RWPE1 (cell line): ENCODE data around the gene TMEM150B.

Experiments
- CTCF ChIA-PET: fragments of 350-600 bp; sonication (Branson Sonifier 250); formaldehyde crosslinking; extraction: SDS; loops from one replicate; lab custom pipeline; 2021; lab: Yijun Ruan, JAX
- POLR2A ChIA-PET: fragments of 400-600 bp; formaldehyde crosslinking; extraction: SDS; loops from one replicate; lab custom pipeline; 2020; ENCODE audit warnings: antibody characterized with exemption; ENCODE audit not compliant: low non-redundant PET; lab: Yijun Ruan, JAX
- DNase-seq: peaks from one replicate; pipeline ENCODE4 v3.0.0; 2012; ENCODE audit warnings: low spot score
- H3K27ac ChIP-seq: fragments of 450-650 bp; 2 replicates; pipeline ENCODE4 v1.5.1; 2017
- CTCF ChIP-seq: fragments of 450-650 bp; conservative IDR thresholded peaks from 2 replicates; pipeline ENCODE4 v1.5.1; 2017; ENCODE audit warnings: low read depth, mild to moderate bottlenecking

Gene TMEM150B

GRCh38 chr19:55304279-55304978 is 20.7 kb downstream of the TMEM150B start:
- ChIA-PET CTCF (no interaction called here), POLR2A (interaction anchor here (0.6 kb wide), 1 partner anchor 288 kb away, joined by 7 read pairs; no protein-coding TSS in a partner anchor)
- no peak for TF ChIP-seq CTCF
- peak overlapping the region; percentile 20; the same call in 1 of the 2 replicates for H3K27ac ChIP-seq
- peak; percentile 59 for DNase-seq

GRCh38 chr19:55303477-55303876 is 21.7 kb downstream of the TMEM150B start:
- CTCF ChIA-PET = interaction anchor here (3.4 kb wide), 1 partner anchor 80 kb away, joined by 21 read pairs; the partner anchor contains the start of gene TMEM238
- no peak for TF ChIP-seq CTCF
- POLR2A ChIA-PET = no interaction called here
- DNase-seq = no peak
- H3K27ac ChIP-seq = peak overlapping the region; percentile 20

- DNase-seq = no peak
- CTCF ChIA-PET = interaction anchor here (0.5 to 3.4 kb wide), 12 partner anchors 9 to 284 kb away, joined by 3 to 21 read pairs (median 4); partner anchors contain the start of genes GARIN5B, KMT5C, TMEM190 and TMEM238
- H3K27ac ChIP-seq = peak overlapping the region; percentile 54
- TF ChIP-seq CTCF = no peak
- POLR2A ChIA-PET = interaction anchor here (1.0 kb wide), 1 partner anchor 37 kb away, joined by 4 read pairs; the partner anchor contains the start of gene KMT5C
These were observed 22.8 kb downstream of the TMEM150B start for GRCh38 chr19:55302318-55302703.

- ChIA-PET CTCF (interaction anchor here (0.6 to 3.4 kb wide), 25 partner anchors 10 to 285 kb away, joined by 3 to 21 read pairs (median 3); partner anchors contain the start of genes GARIN5B, KMT5C, TMEM190 and TMEM238), POLR2A (interaction anchor here (0.9 to 1.0 kb wide), 2 partner anchors 38 to 82 kb away, joined by 4 to 9 read pairs; partner anchors contain the start of genes KMT5C and TMEM238)
- peak; percentile 93 for TF ChIP-seq CTCF
- peak; percentile 98 for DNase-seq
- peak overlapping the region; percentile 54 for H3K27ac ChIP-seq
These were observed 23.5 kb downstream of the TMEM150B start for GRCh38 chr19:55301459-55302317.

- POLR2A ChIA-PET = interaction anchor here (0.9 kb wide), 1 partner anchor 83 kb away, joined by 9 read pairs; the partner anchor contains the start of gene TMEM238
- CTCF ChIA-PET = interaction anchor here (0.6 to 3.4 kb wide), 17 partner anchors 9 to 231 kb away, joined by 3 to 21 read pairs (median 3); partner anchors contain the start of gene TMEM238
- peak overlapping the region; percentile 54 for H3K27ac ChIP-seq
- TF ChIP-seq CTCF = no peak
- no peak for DNase-seq
These were observed 24.2 kb downstream of the TMEM150B start for GRCh38 chr19:55300886-55301458.
